K562 (cell line): ENCODE data around the gene LRRC26. TPM values are rescaled to one million over a fixed set of nuclear protein-coding genes. Genes with fewer than 3 reads are reported as not detected.

Experiments used
- BRD9 ChIP-seq: fragments of 450-650 bp; IDR thresholded peaks from 2 replicates; pipeline ENCODE4 v1.6.1; 2018; ENCODE audit warnings: low read depth; ENCODE audit not compliant: partially characterized antibody
- ELK1 ChIP-seq: sonication (generic); formaldehyde crosslinking; IDR thresholded peaks from 2 replicates; pipeline ENCODE4 v1.8.1; 2022; ENCODE audit warnings: missing genetic modification reagents
- KLF1 ChIP-seq: fragments of 450-650 bp; IDR thresholded peaks from 2 replicates; pipeline ENCODE4 v1.6.1; 2016; ENCODE audit warnings: missing genetic modification characterization, missing compliant biosample characterization
- NFRKB ChIP-seq: fragments of 450-650 bp; IDR thresholded peaks from 2 replicates; pipeline ENCODE4 v1.6.1; 2016; ENCODE audit warnings: low read depth
- POLR2AphosphoS2 ChIP-seq: IDR thresholded peaks from 2 replicates; pipeline ENCODE4 v1.6.1; 2012; ENCODE audit warnings: low read length, improper control_type of control experiment
- POLR2G ChIP-seq: fragments of 200-400 bp; formaldehyde crosslinking; IDR thresholded peaks from 2 replicates; pipeline ENCODE4 v1.6.1; 2017; ENCODE audit warnings: low read depth, mild to moderate bottlenecking, antibody characterized with exemption, low read length, moderate library complexity
- PPARD ChIP-seq: fragments of 250-450 bp; sonication (Bioruptor Pico); IDR thresholded peaks from 2 replicates; pipeline ENCODE4 v1.8.0; 2022; ENCODE audit warnings: inconsistent platforms, mild to moderate bottlenecking, moderate library complexity
- PREB ChIP-seq: sonication (generic); formaldehyde crosslinking; IDR thresholded peaks from 2 replicates; pipeline ENCODE4 v1.8.1; 2023; ENCODE audit warnings: mild to moderate bottlenecking, missing genetic modification reagents
- RBBP5 ChIP-seq: fragments of 200-600 bp; sonication (generic); IDR thresholded peaks from 2 replicates; pipeline ENCODE4 v1.6.1; 2012; ENCODE audit warnings: borderline replicate concordance, mild to moderate bottlenecking, low read length, control low read depth, inconsistent platforms; ENCODE audit not compliant: insufficient read depth, poor library complexity, severe bottlenecking
- RBM22 ChIP-seq: fragments of 200-400 bp; formaldehyde crosslinking; IDR thresholded peaks from 2 replicates; pipeline ENCODE4 v1.6.1; 2018; ENCODE audit warnings: low read length, low read depth; ENCODE audit not compliant: poor library complexity, severe bottlenecking
- RFX7 ChIP-seq: fragments of 250-450 bp; sonication (Bioruptor Pico); IDR thresholded peaks from 2 replicates; pipeline ENCODE4 v1.5.1; 2021; ENCODE audit warnings: mild to moderate bottlenecking
- RNF2 ChIP-seq: sonication (generic); IDR thresholded peaks from 2 replicates; pipeline ENCODE4 v1.6.1; 2016
- SETDB1 ChIP-seq: IDR thresholded peaks from one replicate; pipeline ENCODE4 v1.6.1; 2012; ENCODE audit warnings: low read length, control low read depth, inconsistent platforms
- TAF1 ChIP-seq: IDR thresholded peaks from 2 replicates; pipeline ENCODE4 v1.6.1; 2011; ENCODE audit warnings: mild to moderate bottlenecking, low read length, moderate library complexity; ENCODE audit not compliant: insufficient read depth, control insufficient read depth, severe bottlenecking; ENCODE audit errors: extremely low read depth
- TCF7 ChIP-seq: sonication (generic); IDR thresholded peaks from 2 replicates; pipeline ENCODE4 v1.6.1; 2016; ENCODE audit warnings: antibody characterized with exemption, borderline replicate concordance
- THAP12 ChIP-seq: fragments of 250-450 bp; sonication (Bioruptor Pico); IDR thresholded peaks from 2 replicates; pipeline ENCODE4 v1.9.0; 2021; ENCODE audit warnings: mild to moderate bottlenecking, inconsistent platforms
- ZBTB12 ChIP-seq: fragments of 250-450 bp; sonication (Bioruptor Pico); IDR thresholded peaks from 2 replicates; pipeline ENCODE4 v1.4.0; 2020
- ZBTB5 ChIP-seq: fragments of 450-650 bp; IDR thresholded peaks from 2 replicates; pipeline ENCODE4 v1.6.1; 2017; ENCODE audit warnings: antibody characterized with exemption
- ZNF165 ChIP-seq: fragments of 250-450 bp; sonication (Bioruptor Pico); IDR thresholded peaks from 2 replicates; pipeline ENCODE4 v1.4.0; 2020; ENCODE audit warnings: borderline replicate concordance
- ZNF175 ChIP-seq: fragments of 200-800 bp; sonication (Bioruptor generic); IDR thresholded peaks from 2 replicates; pipeline ENCODE4 v1.6.1; 2016; ENCODE audit warnings: low read depth, mild to moderate bottlenecking, missing genetic modification characterization, missing compliant biosample characterization
- ZNF212 ChIP-seq: fragments of 450-650 bp; formaldehyde crosslinking; IDR thresholded peaks from 2 replicates; pipeline ENCODE4 v1.4.0; 2020; ENCODE audit warnings: mild to moderate bottlenecking
- ZNF384 ChIP-seq: IDR thresholded peaks from 2 replicates; pipeline ENCODE4 v1.6.1; 2012; ENCODE audit warnings: low read depth, low read length, improper control_type of control experiment
- polyA plus RNA-seq, 8 experiments: library from polyadenylated mRNA; depleted of rRNA in 4 of 8; stranded (reverse) in 5 of 8; unstranded in 3 of 8; fragments of >200 nt; fragmentation: Nextera tagmentation in 2 of 8; fragmentation: Illumina TruSeq in 1 of 8; extraction: Ambion mirVana in 2 of 8; extraction: Trizol in 1 of 8; gene quantifications; 2 replicates each; pipeline versions ENCODE4 v1.2.1 to v1.2.3, GENCODE V29; 2011 to 2014; ENCODE audit warnings: inconsistent platforms in 1 of 8, missing spikeins in 1 of 8
- total RNA-seq, 7 experiments: library from RNA; depleted of rRNA in 6 of 7; stranded (reverse); fragments of >200 nt in 6 of 7; fragmentation: Illumina TruSeq in 2 of 7; extraction: Trizol in 2 of 7; gene quantifications; 2 replicates each; pipeline versions ENCODE4 v1.2.1 to v1.2.3, GENCODE V29; 2011 to 2021; ENCODE audit warnings: low replicate concordance in 1 of 7

Gene LRRC26
- total and polyA plus RNA-seq, 9 of the 15 experiments (the other 6 are each of a cell fraction or from before 2014, with no cell fraction given) = not detected

GRCh38 chr9:137218754-137219271, 49.0 kb upstream of the LRRC26 start (continued):
- peak; percentile 91; the same call in 1 of the 2 replicates for TF ChIP-seq KLF1
- no peak for TF ChIP-seq ZNF384
- TF ChIP-seq NFRKB = no peak
- TF ChIP-seq BRD9 = no peak
- no peak for TF ChIP-seq ZBTB5
- peak; percentile 50 for TF ChIP-seq TAF1
- TF ChIP-seq SETDB1 = no peak
- peak; percentile 33 for TF ChIP-seq RBBP5
- TF ChIP-seq THAP12 (CRISPR knock-in tag) = 0 out of 2 replicates have a peak, but pooled peaks have one; percentile 18
- TF ChIP-seq PPARD (CRISPR knock-in tag) = no peak
- peak; percentile 70 for TF ChIP-seq TCF7
- no peak for TF ChIP-seq ZNF175 (CRISPR knock-in tag)
- TF ChIP-seq RFX7 (CRISPR knock-in tag) = no peak
- TF ChIP-seq ZNF212 = no peak
- peak; percentile 84; the same call in 1 of the 2 replicates for TF ChIP-seq ZNF165
- no peak for TF ChIP-seq ELK1
- TF ChIP-seq POLR2G = peak; percentile 80
- TF ChIP-seq ZBTB12 (CRISPR knock-in tag) = 0 out of 2 replicates have a peak, but pooled peaks have one; percentile 25
- peak; percentile 74; the same call in 1 of the 2 replicates for TF ChIP-seq POLR2AphosphoS2
- TF ChIP-seq RNF2 = peak; percentile 88
- no peak for TF ChIP-seq RBM22
- TF ChIP-seq PREB = no peak
